Measurements from ENCODE around the gene EP400. TPM values are rescaled to one million over a fixed set of nuclear protein-coding genes. Genes with fewer than 3 reads are reported as not detected.
"Not testable (repeated sequence)": the region's sequence is repeated elsewhere in the genome, so short reads cannot be mapped to it uniquely, and the experiment has no call there.

The EP400 gene
- total RNA-seq, 1 experiment from 2014 or later = 80.1 TPM

DNA sequence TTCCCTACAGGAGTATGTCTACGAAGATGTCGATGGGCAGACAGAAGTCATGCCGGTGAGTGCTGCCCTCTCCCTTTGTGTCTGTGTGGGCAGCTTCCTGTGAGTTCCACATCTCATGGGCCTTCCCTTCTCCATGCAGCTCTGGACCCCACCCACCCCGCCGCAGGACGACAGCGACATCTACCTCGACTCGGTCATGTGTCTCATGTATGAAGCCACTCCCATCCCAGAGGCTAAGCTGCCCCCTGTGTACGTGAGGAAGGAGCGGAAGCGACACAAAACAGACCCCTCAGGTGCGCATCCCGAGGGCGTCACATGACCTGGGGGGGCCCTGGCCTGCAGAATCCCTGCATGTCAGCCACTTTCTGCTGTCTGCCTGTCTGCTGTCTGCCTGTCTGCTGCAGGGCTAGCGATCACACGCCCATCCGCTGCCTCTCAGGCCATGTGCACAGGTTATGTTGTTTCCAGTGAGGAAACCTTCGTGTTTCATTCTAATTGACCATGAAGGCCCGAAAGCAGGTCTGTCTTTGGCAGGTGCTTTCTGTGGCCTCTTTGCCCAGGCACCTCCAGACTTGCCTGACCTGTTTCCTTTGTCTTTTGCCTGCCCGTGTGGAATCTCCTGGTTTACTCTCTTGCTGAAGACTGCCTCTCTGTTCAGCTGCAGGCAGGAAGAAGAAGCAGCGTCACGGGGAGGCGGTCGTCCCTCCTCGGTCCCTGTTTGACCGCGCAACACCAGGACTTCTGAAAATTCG lies 95.1 kb downstream of the EP400 start:
- Histone ChIP-seq H3K4me3 (ENCODE audit: low read depth, low read length, poor library complexity, severe bottlenecking) (no peak overlapping the region), H3K36me3 (ENCODE audit: insufficient read depth, low read length, poor library complexity, severe bottlenecking) (peaks cover 50% of the 10 kb centered on the region), H3K27ac (ENCODE audit: low read depth, low read length, poor library complexity, severe bottlenecking) (no peak overlapping the region), H3K4me1 (ENCODE audit: insufficient read depth, low read length, poor library complexity, severe bottlenecking) (peaks cover 19% of the 10 kb centered on the region), H3K9me3 (ENCODE audit: low read depth, low read length, poor library complexity, severe bottlenecking) (no peaks in the 10 kb centered on the region), H3K27me3 (replicated peaks; ENCODE audit: insufficient read depth, low read depth, low read length, poor library complexity) (no peaks in the 10 kb centered on the region)
- intact Hi-C loops (cut with micrococcal nuclease; ENCODE audit: unreplicated experiment) = no loop called here
- no peak for TF ChIP-seq EZH2 (IDR thresholded peaks at IDR 0.05; ENCODE audit: borderline replicate concordance, low read depth, low read length, poor library complexity, severe bottlenecking)
- TF ChIP-seq, protein P1, sequence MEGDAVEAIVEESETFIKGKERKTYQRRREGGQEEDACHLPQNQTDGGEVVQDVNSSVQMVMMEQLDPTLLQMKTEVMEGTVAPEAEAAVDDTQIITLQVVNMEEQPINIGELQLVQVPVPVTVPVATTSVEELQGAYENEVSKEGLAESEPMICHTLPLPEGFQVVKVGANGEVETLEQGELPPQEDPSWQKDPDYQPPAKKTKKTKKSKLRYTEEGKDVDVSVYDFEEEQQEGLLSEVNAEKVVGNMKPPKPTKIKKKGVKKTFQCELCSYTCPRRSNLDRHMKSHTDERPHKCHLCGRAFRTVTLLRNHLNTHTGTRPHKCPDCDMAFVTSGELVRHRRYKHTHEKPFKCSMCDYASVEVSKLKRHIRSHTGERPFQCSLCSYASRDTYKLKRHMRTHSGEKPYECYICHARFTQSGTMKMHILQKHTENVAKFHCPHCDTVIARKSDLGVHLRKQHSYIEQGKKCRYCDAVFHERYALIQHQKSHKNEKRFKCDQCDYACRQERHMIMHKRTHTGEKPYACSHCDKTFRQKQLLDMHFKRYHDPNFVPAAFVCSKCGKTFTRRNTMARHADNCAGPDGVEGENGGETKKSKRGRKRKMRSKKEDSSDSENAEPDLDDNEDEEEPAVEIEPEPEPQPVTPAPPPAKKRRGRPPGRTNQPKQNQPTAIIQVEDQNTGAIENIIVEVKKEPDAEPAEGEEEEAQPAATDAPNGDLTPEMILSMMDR (conservative IDR thresholded peaks at IDR 0.05; ENCODE audit: low read depth, low read length) = no peak
- ChIA-PET POLR2A (ENCODE audit: low non-redundant PET) (no interaction called here), CTCF (no interaction called here)
- BruUV-seq (replicated peaks) = no TSS peak
- DNase-seq (ENCODE audit: low spot score) = no peak

DNA sequence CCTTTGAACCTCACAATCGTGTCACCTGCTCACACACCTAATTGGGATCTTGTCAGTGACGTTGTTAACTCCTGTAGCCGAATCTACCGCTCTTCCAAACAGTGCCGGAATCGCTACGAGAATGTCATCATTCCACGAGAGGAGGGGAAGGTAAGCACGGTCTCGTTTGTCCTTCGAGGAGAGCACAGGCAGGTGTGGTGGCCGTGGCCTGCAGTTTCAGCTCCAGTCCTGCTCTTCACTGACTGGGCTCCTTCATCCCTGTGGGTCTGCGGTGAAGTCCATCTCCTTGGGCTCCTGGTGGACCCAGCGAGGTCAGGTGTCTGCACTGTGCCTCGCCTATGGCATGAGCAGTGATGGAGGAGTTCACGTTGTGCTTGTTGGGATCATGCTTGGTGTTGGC lies 96.0 kb downstream of the EP400 start:
- intact Hi-C loops (cut with micrococcal nuclease; ENCODE audit: unreplicated experiment) = no loop called here
- Histone ChIP-seq H3K27ac (ENCODE audit: low read depth, low read length, poor library complexity, severe bottlenecking) (no peak overlapping the region), H3K4me3 (ENCODE audit: low read depth, low read length, poor library complexity, severe bottlenecking) (no peak overlapping the region), H3K4me1 (ENCODE audit: insufficient read depth, low read length, poor library complexity, severe bottlenecking) (peaks cover 19% of the 10 kb centered on the region), H3K9me3 (ENCODE audit: low read depth, low read length, poor library complexity, severe bottlenecking) (no peaks in the 10 kb centered on the region), H3K27me3 (replicated peaks; ENCODE audit: insufficient read depth, low read depth, low read length, poor library complexity) (no peaks in the 10 kb centered on the region), H3K36me3 (ENCODE audit: insufficient read depth, low read length, poor library complexity, severe bottlenecking) (peaks cover 59% of the 10 kb centered on the region)
- ChIA-PET CTCF (no interaction called here), POLR2A (ENCODE audit: low non-redundant PET) (no interaction called here)
- no peak for TF ChIP-seq EZH2 (IDR thresholded peaks at IDR 0.05; ENCODE audit: borderline replicate concordance, low read depth, low read length, poor library complexity, severe bottlenecking)
- TF ChIP-seq, protein P1 (conservative IDR thresholded peaks at IDR 0.05; ENCODE audit: low read depth, low read length) = no peak
- BruUV-seq (replicated peaks) = no TSS peak
- no peak for DNase-seq (ENCODE audit: low spot score)

DNA sequence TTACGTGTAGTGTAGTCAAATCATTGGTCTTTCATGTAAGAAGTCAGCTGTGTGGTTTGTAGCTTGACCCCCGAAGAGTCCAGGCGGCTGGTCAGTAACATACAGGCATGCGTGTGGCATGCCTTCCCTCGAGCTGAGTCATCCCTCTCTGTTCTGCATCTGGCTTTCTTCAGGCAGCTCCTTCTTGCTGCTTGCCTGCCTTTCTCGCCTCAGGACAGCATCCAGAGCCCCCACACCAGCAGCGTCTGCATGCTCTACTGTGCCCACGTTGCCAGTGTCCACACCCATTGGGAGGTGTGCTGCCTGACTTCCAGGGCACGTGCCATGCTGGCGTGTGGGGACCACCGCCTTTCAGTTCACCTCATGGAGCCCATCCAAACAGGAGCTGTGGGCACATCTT lies 96.8 kb downstream of the EP400 start:
- no peaks in the 10 kb centered on the region for H3K9me3 ChIP-seq (ENCODE audit: low read depth, low read length, poor library complexity, severe bottlenecking)
- no peaks in the 10 kb centered on the region for H3K27me3 ChIP-seq (replicated peaks; ENCODE audit: insufficient read depth, low read depth, low read length, poor library complexity)
- intact Hi-C loops (cut with micrococcal nuclease; ENCODE audit: unreplicated experiment) = no loop called here
- ChIA-PET CTCF (no interaction called here), POLR2A (ENCODE audit: low non-redundant PET) (no interaction called here)
- no peak overlapping the region for H3K27ac ChIP-seq (ENCODE audit: low read depth, low read length, poor library complexity, severe bottlenecking)
- no peak for DNase-seq (ENCODE audit: low spot score)
- no TSS peak for BruUV-seq (replicated peaks)
- peaks cover 67% of the 10 kb centered on the region for H3K36me3 ChIP-seq (ENCODE audit: insufficient read depth, low read length, poor library complexity, severe bottlenecking)
- TF ChIP-seq, protein P1 (conservative IDR thresholded peaks at IDR 0.05; ENCODE audit: low read depth, low read length) = no peak
- TF ChIP-seq EZH2 (IDR thresholded peaks at IDR 0.05; ENCODE audit: borderline replicate concordance, low read depth, low read length, poor library complexity, severe bottlenecking) = no peak
- peaks cover 19% of the 10 kb centered on the region for H3K4me1 ChIP-seq (ENCODE audit: insufficient read depth, low read length, poor library complexity, severe bottlenecking)
- no peak overlapping the region for H3K4me3 ChIP-seq (ENCODE audit: low read depth, low read length, poor library complexity, severe bottlenecking)

DNA sequence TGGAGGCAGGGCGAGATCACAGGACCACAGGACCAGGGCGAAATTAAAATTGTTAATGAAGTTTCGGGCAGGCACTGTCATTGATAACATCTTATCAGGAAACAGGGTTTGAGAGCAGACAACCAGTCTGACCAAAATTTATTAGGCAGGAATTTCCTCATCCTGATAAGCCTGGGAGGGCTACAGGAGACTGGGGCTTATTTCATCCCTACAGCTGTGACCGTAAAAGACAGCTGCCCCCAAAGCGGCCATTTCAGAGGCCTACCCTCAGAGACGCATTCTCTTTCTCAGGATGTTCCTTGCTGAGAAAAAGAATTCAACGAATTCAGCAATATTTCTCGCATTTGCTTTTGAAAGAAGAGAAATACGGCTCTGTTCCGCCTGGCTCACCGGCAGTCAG lies 97.9 kb downstream of the EP400 start:
- peaks cover 19% of the 10 kb centered on the region for H3K4me1 ChIP-seq (ENCODE audit: insufficient read depth, low read length, poor library complexity, severe bottlenecking)
- H3K4me3 ChIP-seq (ENCODE audit: low read depth, low read length, poor library complexity, severe bottlenecking); H3K27ac ChIP-seq (ENCODE audit: low read depth, low read length, poor library complexity, severe bottlenecking); H3K27me3 ChIP-seq (replicated peaks; ENCODE audit: insufficient read depth, low read depth, low read length, poor library complexity); intact Hi-C loops (cut with micrococcal nuclease; ENCODE audit: unreplicated experiment); BruUV-seq (replicated peaks); CTCF ChIA-PET; POLR2A ChIA-PET (ENCODE audit: low non-redundant PET); H3K9me3 ChIP-seq (ENCODE audit: low read depth, low read length, poor library complexity, severe bottlenecking): not testable (repeated sequence)
- peaks cover 73% of the 10 kb centered on the region for H3K36me3 ChIP-seq (ENCODE audit: insufficient read depth, low read length, poor library complexity, severe bottlenecking)
- peak; percentile 72 for DNase-seq (ENCODE audit: low spot score)
